Type B pancreatic cell (in vitro differentiated cells): ENCODE measurements around the gene RNF14. TPM values are rescaled to one million over a fixed set of nuclear protein-coding genes. Genes with fewer than 3 reads are reported as not detected.
A peak's percentile ranks its signal among the peaks of the same experiment; 100 is the strongest.

Experiments
- DNase-seq: peaks from one replicate; pipeline ENCODE4 v3.0.0; 2021; ENCODE audit warnings: mixed read lengths; ENCODE audit not compliant: unreplicated experiment; ENCODE audit errors: extremely low spot score
- H3K27ac Mint-ChIP-seq: 2 replicates; pipeline ENCODE4 v1.8.0; 2021; ENCODE audit warnings: mild to moderate bottlenecking, mixed read lengths
- H3K27me3 Mint-ChIP-seq: 2 replicates; pipeline ENCODE4 v1.8.0; 2021; ENCODE audit warnings: mixed read lengths
- H3K36me3 Mint-ChIP-seq: 2 replicates; pipeline ENCODE4 v1.8.0; 2021; ENCODE audit warnings: mixed read lengths
- H3K4me1 Mint-ChIP-seq: one replicate; pipeline ENCODE4 v1.8.0; 2021; ENCODE audit warnings: mixed read lengths; ENCODE audit not compliant: unreplicated experiment
- H3K4me3 Mint-ChIP-seq: 2 replicates; pipeline ENCODE4 v1.8.0; 2021; ENCODE audit warnings: mild to moderate bottlenecking, mixed read lengths
- H3K9me3 Mint-ChIP-seq: 2 replicates; pipeline ENCODE4 v1.8.0; 2021; ENCODE audit warnings: mixed read lengths
- total RNA-seq: library from RNA; stranded (reverse); gene quantifications from 2 replicates; pipeline ENCODE4 v1.2.1, GENCODE V29; 2021; ENCODE audit warnings: low replicate concordance
- TF ChIP-seq, protein P1 (sequence below): fragments of 200-600 bp; sonication (generic); conservative IDR thresholded peaks from 2 replicates; pipeline ENCODE4 v1.5.0; 2021; ENCODE audit warnings: antibody characterized with exemption, mild to moderate bottlenecking

Gene RNF14
- total RNA-seq, 1 donor from 2014 or later: 39.8 TPM

DNA sequence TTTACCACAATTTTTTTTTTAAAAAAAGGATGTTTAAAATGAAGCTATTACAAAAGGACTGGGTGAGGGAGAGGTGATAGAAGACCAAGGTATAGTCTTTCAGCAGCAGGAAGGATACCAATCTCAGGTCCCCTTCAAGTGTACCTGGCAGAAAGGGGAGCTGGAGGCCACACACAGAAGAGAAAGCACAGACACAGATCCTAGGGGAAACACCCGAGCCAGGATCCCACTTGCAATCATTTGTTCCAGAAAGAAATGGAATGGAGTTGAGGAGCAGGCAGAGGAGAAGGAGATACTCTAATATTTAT is 38.3 kb downstream of the RNF14 start:
- H3K27ac Mint-ChIP-seq: no peak overlapping the region
- no peak overlapping the region for H3K4me3 Mint-ChIP-seq
- DNase-seq: no peak
- H3K9me3 Mint-ChIP-seq: no peaks in the 10 kb centered on the region
- TF ChIP-seq, protein P1, sequence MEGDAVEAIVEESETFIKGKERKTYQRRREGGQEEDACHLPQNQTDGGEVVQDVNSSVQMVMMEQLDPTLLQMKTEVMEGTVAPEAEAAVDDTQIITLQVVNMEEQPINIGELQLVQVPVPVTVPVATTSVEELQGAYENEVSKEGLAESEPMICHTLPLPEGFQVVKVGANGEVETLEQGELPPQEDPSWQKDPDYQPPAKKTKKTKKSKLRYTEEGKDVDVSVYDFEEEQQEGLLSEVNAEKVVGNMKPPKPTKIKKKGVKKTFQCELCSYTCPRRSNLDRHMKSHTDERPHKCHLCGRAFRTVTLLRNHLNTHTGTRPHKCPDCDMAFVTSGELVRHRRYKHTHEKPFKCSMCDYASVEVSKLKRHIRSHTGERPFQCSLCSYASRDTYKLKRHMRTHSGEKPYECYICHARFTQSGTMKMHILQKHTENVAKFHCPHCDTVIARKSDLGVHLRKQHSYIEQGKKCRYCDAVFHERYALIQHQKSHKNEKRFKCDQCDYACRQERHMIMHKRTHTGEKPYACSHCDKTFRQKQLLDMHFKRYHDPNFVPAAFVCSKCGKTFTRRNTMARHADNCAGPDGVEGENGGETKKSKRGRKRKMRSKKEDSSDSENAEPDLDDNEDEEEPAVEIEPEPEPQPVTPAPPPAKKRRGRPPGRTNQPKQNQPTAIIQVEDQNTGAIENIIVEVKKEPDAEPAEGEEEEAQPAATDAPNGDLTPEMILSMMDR: no peak
- no peaks in the 10 kb centered on the region for H3K27me3 Mint-ChIP-seq
- H3K4me1 Mint-ChIP-seq: peaks cover 4% of the 10 kb centered on the region
- H3K36me3 Mint-ChIP-seq: peaks cover 9% of the 10 kb centered on the region

DNA sequence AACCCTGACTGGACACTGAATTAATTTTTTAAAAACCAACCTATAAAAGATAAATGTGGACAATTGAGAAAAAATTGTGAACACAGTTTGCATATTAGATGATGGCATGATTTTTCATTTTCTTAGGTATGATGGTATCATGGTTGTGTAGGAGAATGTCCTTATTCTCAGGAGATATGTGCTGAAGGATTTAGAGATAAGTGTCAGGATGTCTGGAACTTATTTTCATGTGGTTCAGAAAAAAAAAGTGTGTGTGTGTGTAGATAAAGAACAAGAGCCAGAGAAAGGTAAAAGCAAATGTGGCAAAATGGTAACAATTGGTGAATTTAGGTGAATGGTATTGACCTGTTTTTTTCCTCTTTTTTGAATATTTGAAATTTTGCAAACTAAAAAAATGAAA is 39.9 kb downstream of the RNF14 start:
- Mint-ChIP-seq H3K36me3 (peaks cover 9% of the 10 kb centered on the region), H3K9me3 (no peaks in the 10 kb centered on the region), H3K4me1 (peaks cover 12% of the 10 kb centered on the region), H3K27ac (no peak overlapping the region), H3K4me3 (no peak overlapping the region), H3K27me3 (no peaks in the 10 kb centered on the region)
- TF ChIP-seq, protein P1: no peak
- no peak for DNase-seq

DNA sequence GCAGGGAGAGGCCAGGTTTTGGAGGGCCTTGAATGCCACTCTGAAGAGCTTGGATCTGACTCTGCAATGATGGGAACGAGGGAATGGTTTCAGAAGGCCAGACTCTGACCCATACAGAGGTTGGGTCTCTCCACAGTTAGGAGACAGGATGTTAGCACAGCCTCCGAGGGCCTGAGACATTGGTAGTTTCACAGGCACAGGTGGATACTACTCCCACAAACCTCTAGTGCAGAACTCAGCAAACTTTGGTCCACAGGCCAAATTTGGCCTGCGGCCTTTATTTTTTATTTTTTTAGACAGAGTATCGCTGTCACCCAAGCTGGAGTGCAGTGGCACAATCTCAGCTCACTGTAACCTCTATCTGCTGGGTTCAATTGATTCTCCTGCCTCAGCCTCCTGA is 41.0 kb downstream of the RNF14 start:
- Mint-ChIP-seq H3K4me3 (no peak overlapping the region), H3K36me3 (peaks cover 9% of the 10 kb centered on the region), H3K9me3 (no peaks in the 10 kb centered on the region), H3K4me1 (peaks cover 12% of the 10 kb centered on the region), H3K27ac (no peak overlapping the region), H3K27me3 (no peaks in the 10 kb centered on the region)
- DNase-seq: no peak
- TF ChIP-seq, protein P1: no peak

GRCh38 chr5:142011572-142012185 is 42.8 kb downstream of the RNF14 start:
- Mint-ChIP-seq H3K27ac (peak overlapping the region; percentile 64), H3K9me3 (no peaks in the 10 kb centered on the region), H3K4me1 (peaks cover 23% of the 10 kb centered on the region), H3K4me3 (peak overlapping the region; percentile 90), H3K36me3 (peaks cover 4% of the 10 kb centered on the region), H3K27me3 (no peaks in the 10 kb centered on the region)
- DNase-seq: no peak
- TF ChIP-seq, protein P1: no peak

DNA sequence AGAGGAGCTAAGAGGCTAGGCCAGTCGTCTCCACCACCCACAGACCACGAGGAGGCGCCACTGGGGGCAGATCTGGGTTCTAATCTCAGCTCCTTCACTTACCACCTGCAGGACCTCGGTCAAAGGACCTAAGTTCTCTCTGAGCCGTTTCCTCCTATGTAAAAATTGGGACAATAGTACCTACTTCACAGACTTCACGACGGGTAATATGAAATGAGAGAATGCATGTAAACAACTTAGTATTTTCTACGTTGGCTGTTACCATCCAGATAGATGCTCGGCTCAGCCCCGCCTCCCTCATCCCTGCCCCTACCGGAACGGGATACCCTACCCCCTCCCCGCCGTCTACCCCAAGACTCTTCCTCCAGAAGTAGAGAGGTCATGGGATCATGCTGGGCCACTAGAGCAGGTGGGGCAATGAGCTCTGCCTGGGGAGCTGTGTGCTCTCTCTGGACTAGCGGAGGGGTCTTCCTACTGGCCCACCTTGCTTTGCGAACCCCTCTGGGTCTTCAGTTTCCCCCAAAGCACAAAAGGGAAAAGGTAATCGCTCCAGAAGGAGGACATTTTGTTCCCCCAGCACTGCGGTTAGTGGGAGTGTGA is 43.4 kb downstream of the RNF14 start:
- TF ChIP-seq, protein P1: peak; percentile 70
- Mint-ChIP-seq H3K36me3 (no peaks in the 10 kb centered on the region), H3K9me3 (no peaks in the 10 kb centered on the region), H3K27me3 (no peaks in the 10 kb centered on the region), H3K4me1 (peaks cover 23% of the 10 kb centered on the region), H3K27ac (peak overlapping the region; percentile 64), H3K4me3 (peak overlapping the region; percentile 90)
- DNase-seq: no peak
